Suprapubic skin (tissue), 4 donors: Measurements from ENCODE around the gene FBXO17. TPM values are rescaled to one million over a fixed set of nuclear protein-coding genes. Genes with fewer than 3 reads are reported as not detected.

Experiments used
- DNase-seq, 2 donors: peaks; one replicate each; pipeline ENCODE4 v3.0.0-alpha.2; 2019; ENCODE audit warnings: low spot score in 2 of 2
- H3K27ac ChIP-seq: fragments of 200-600 bp; sonication (generic); one replicate; pipeline ENCODE4 v1.5.1; 2019
- H3K27me3 ChIP-seq: fragments of 200-600 bp; sonication (generic); one replicate; pipeline ENCODE4 v1.5.1; 2019
- H3K36me3 ChIP-seq: fragments of 200-600 bp; sonication (generic); one replicate; pipeline ENCODE4 v1.5.1; 2019
- H3K4me1 ChIP-seq: fragments of 200-600 bp; sonication (generic); one replicate; pipeline ENCODE4 v1.5.1; 2019
- H3K4me3 ChIP-seq: fragments of 200-600 bp; sonication (generic); one replicate; pipeline ENCODE4 v1.5.1; 2019; ENCODE audit warnings: mild to moderate bottlenecking
- H3K9me3 ChIP-seq: fragments of 200-600 bp; sonication (generic); one replicate; pipeline ENCODE4 v1.5.1; 2019
- CTCF ChIP-seq, 2 donors: fragments of 200-600 bp in 1 of 2; fragments of 450-650 bp in 1 of 2; sonication (generic) in 1 of 2; IDR thresholded peaks; one replicate each; pipeline ENCODE4 v1.5.1; 2016 to 2019; ENCODE audit warnings: antibody characterized with exemption in 2 of 2, mild to moderate bottlenecking in 1 of 2, moderate library complexity in 1 of 2
- EP300 ChIP-seq: sonication (generic); formaldehyde crosslinking; IDR thresholded peaks from one replicate; pipeline ENCODE4 v1.6.1; 2017; ENCODE audit warnings: antibody characterized with exemption
- POLR2A ChIP-seq, 2 donors: fragments of 450-650 bp; IDR thresholded peaks; one replicate each; pipeline ENCODE4 v1.6.1; 2017; ENCODE audit warnings: antibody characterized with exemption in 2 of 2, mild to moderate bottlenecking in 2 of 2, moderate library complexity in 2 of 2
- POLR2AphosphoS5 ChIP-seq, 3 donors: sonication (generic); formaldehyde crosslinking; IDR thresholded peaks; one replicate each; pipeline ENCODE4 v1.6.1; 2017; ENCODE audit warnings: antibody characterized with exemption in 3 of 3
- WGBS: methylation state at CpG from one replicate; pipeline ENCODE4 v1.1.5; 2018; 5-methylcytosine and 5-hydroxymethylcytosine counted together
- total RNA-seq, 4 donors: library from RNA; depleted of rRNA; stranded (reverse); fragments of >200 nt; gene quantifications; one replicate each; pipeline ENCODE4 v1.1.0, GENCODE V29; 2016

The FBXO17 gene
- total RNA-seq, 4 donors from 2014 or later = 11.3 to 35.1 (median 20.4) TPM

GRCh38 chr19:39014037-39014436 lies 38.5 kb upstream of the FBXO17 start:
- DNase-seq = no peak
- Histone ChIP-seq H3K27ac (no peak overlapping the region), H3K9me3 (no peaks in the 10 kb centered on the region), H3K27me3 (no peaks in the 10 kb centered on the region), H3K4me3 (no peak overlapping the region), H3K36me3 (no peaks in the 10 kb centered on the region), H3K4me1 (no peaks in the 10 kb centered on the region)
- TF ChIP-seq CTCF (IDR thresholded peaks at IDR 0.05) = no peak
- no peak for TF ChIP-seq POLR2AphosphoS5 (IDR thresholded peaks at IDR 0.05)
- TF ChIP-seq EP300 = no peak
- TF ChIP-seq POLR2A (IDR thresholded peaks at IDR 0.05) = no peak
- WGBS = 36% methylated on average over 6 of the region's 7 CpGs

- Histone ChIP-seq H3K27me3 (no peaks in the 10 kb centered on the region), H3K4me1 (no peaks in the 10 kb centered on the region), H3K4me3 (no peak overlapping the region), H3K27ac (no peak overlapping the region), H3K36me3 (no peaks in the 10 kb centered on the region), H3K9me3 (no peaks in the 10 kb centered on the region)
- 92% methylated on average over 6 of the region's 6 CpGs for WGBS
- DNase-seq = no peak
- TF ChIP-seq POLR2A (IDR thresholded peaks at IDR 0.05) = no peak
- TF ChIP-seq EP300 = no peak
- TF ChIP-seq POLR2AphosphoS5 (IDR thresholded peaks at IDR 0.05) = no peak
- TF ChIP-seq CTCF (IDR thresholded peaks at IDR 0.05) = no peak
Observed at GRCh38 chr19:39009001-39009400, 33.5 kb upstream of the FBXO17 start.

- no peaks in the 10 kb centered on the region for H3K36me3 ChIP-seq
- 97% methylated on average over 6 of the region's 6 CpGs for WGBS
- no peaks in the 10 kb centered on the region for H3K4me1 ChIP-seq
- no peaks in the 10 kb centered on the region for H3K27me3 ChIP-seq
- H3K4me3 ChIP-seq = no peak overlapping the region
- no peak overlapping the region for H3K27ac ChIP-seq
- H3K9me3 ChIP-seq = no peaks in the 10 kb centered on the region
- no peak for DNase-seq
- TF ChIP-seq EP300 (no peak), POLR2AphosphoS5 (IDR thresholded peaks at IDR 0.05) (no peak), CTCF (IDR thresholded peaks at IDR 0.05) (no peak), POLR2A (IDR thresholded peaks at IDR 0.05) (no peak)
Observed at GRCh38 chr19:39008137-39008536, 32.6 kb upstream of the FBXO17 start.

GRCh38 chr19:39007096-39007495 lies 31.6 kb upstream of the FBXO17 start:
- Histone ChIP-seq H3K27ac (no peak overlapping the region), H3K36me3 (no peaks in the 10 kb centered on the region), H3K4me3 (no peak overlapping the region), H3K27me3 (no peaks in the 10 kb centered on the region), H3K9me3 (no peaks in the 10 kb centered on the region), H3K4me1 (no peaks in the 10 kb centered on the region)
- 39% methylated on average over 3 of the region's 3 CpGs for WGBS
- TF ChIP-seq POLR2A (IDR thresholded peaks at IDR 0.05) = no peak
- no peak for TF ChIP-seq POLR2AphosphoS5 (IDR thresholded peaks at IDR 0.05)
- no peak for TF ChIP-seq CTCF (IDR thresholded peaks at IDR 0.05)
- TF ChIP-seq EP300 = no peak
- DNase-seq = no peak

- Histone ChIP-seq H3K4me3 (no peak overlapping the region), H3K9me3 (no peaks in the 10 kb centered on the region), H3K4me1 (no peaks in the 10 kb centered on the region), H3K27ac (no peak overlapping the region), H3K27me3 (no peaks in the 10 kb centered on the region), H3K36me3 (no peaks in the 10 kb centered on the region)
- 61% methylated on average over 9 of the region's 9 CpGs for WGBS
- TF ChIP-seq CTCF (IDR thresholded peaks at IDR 0.05) (no peak), EP300 (no peak), POLR2AphosphoS5 (IDR thresholded peaks at IDR 0.05) (no peak), POLR2A (IDR thresholded peaks at IDR 0.05) (no peak)
- DNase-seq = no peak
Observed at GRCh38 chr19:39004403-39004802, 28.9 kb upstream of the FBXO17 start.
